Heart left ventricle (tissue), 13 donors: ENCODE measurements around the gene ST6GALNAC4.

Source experiments
- CTCF ChIP-seq, 12 donors: fragments of 200-600 bp; sonication (generic) in 4 of 12; IDR thresholded peaks; one replicate each; pipeline versions ENCODE4 v1.5.0 to v1.8.0; 2018 to 2022; ENCODE audit warnings: antibody characterized with exemption in 12 of 12, mild to moderate bottlenecking in 5 of 12
- POLR2A ChIP-seq, 2 donors: fragments of 450-650 bp; IDR thresholded peaks; one replicate each; pipeline ENCODE4 v1.6.1; 2017; ENCODE audit warnings: antibody characterized with exemption in 2 of 2, mild to moderate bottlenecking in 2 of 2, moderate library complexity in 2 of 2
- donor health status: ischemic (EF 13 %, LVEDD 7.1; RV severe dilation, severe dysfunction).
- donor health status: DM: no; HTN: yes; CAD: no.
- donor health status: DM: no; HTN: no; CAD: no.
- donor health status: ischemic (EF 25% LVEDD 6.9; RV normal size, moderate dysfunction).
- donor health status: ischemic (EF 25% LVEDD 5.7; RV mildly dilated, moderate dysfunction).
- donor health status: ischemic (EF 35%, LVEDD 5.7; RV mildly dilated, moderate dysfunction).
- donor health status: nonischemic (EF 11% LVEDD 7.7; RV severe dilation, severe dysfunction).
- donor health status: DM: yes; HTN: yes; CAD: no.
- donor health status: PGD.
- donor health status: ischemic (EF 29% LVEDD 5.4; RV normal size, mild dysfunction).
- donor health status: nonischemic (EF 23%, LVEDD 6.1; RV moderate dilation, normal function).

GRCh38 chr9:127884427-127884911, 32.4 kb downstream of the ST6GALNAC4 start:
- TF ChIP-seq POLR2A (IDR thresholded peaks at IDR 0.05) (no peak), CTCF (IDR thresholded peaks at IDR 0.05) (no peak)
